Adipocyte (in vitro differentiated cells): ENCODE results near the gene GPR171.

Source experiments
- DNase-seq: peaks from one replicate; pipeline ENCODE4 v3.0.0-alpha.2; 2015; ENCODE audit warnings: low read depth
- H3K27me3 ChIP-seq: replicated peaks from 2 replicates; pipeline ENCODE4 v1.7.0; 2013; ENCODE audit warnings: mild to moderate bottlenecking, low read length, moderate library complexity; ENCODE audit not compliant: control insufficient read depth, insufficient read depth
- H3K36me3 ChIP-seq: 2 replicates; pipeline ENCODE4 v1.7.0; 2013; ENCODE audit warnings: low read length, mild to moderate bottlenecking, moderate library complexity; ENCODE audit not compliant: control insufficient read depth, insufficient read depth, severe bottlenecking
- H3K4me1 ChIP-seq: 2 replicates; pipeline ENCODE4 v1.7.0; 2013; ENCODE audit warnings: mild to moderate bottlenecking, low read length, moderate library complexity; ENCODE audit not compliant: control insufficient read depth, insufficient read depth
- H3K4me3 ChIP-seq: 2 replicates; pipeline ENCODE4 v1.7.0; 2013; ENCODE audit warnings: mild to moderate bottlenecking, low read length, moderate library complexity
- H3K9ac ChIP-seq: 2 replicates; pipeline ENCODE4 v1.7.0; 2013; ENCODE audit warnings: mild to moderate bottlenecking, low read length, moderate library complexity
- H3K9me3 ChIP-seq: 2 replicates; pipeline ENCODE4 v1.7.0; 2013; ENCODE audit warnings: mild to moderate bottlenecking, low read length, moderate library complexity; ENCODE audit not compliant: control insufficient read depth

GPR171 gene

GRCh38 chr3:151227266-151227806, 24.3 kb upstream of the GPR171 start:
- Histone ChIP-seq H3K9ac (peak overlapping the region; percentile 1), H3K4me3 (no peak overlapping the region), H3K4me1 (peaks cover 19% of the 10 kb centered on the region), H3K36me3 (no peaks in the 10 kb centered on the region), H3K27me3 (no peaks in the 10 kb centered on the region), H3K9me3 (no peaks in the 10 kb centered on the region)
- no peak for DNase-seq

GRCh38 chr3:151226825-151227224, 23.8 kb upstream of the GPR171 start:
- Histone ChIP-seq H3K4me3 (no peak overlapping the region), H3K9me3 (no peaks in the 10 kb centered on the region), H3K36me3 (no peaks in the 10 kb centered on the region), H3K27me3 (no peaks in the 10 kb centered on the region), H3K4me1 (peaks cover 19% of the 10 kb centered on the region), H3K9ac (no peak overlapping the region)
- no peak for DNase-seq

- Histone ChIP-seq H3K9ac (no peak overlapping the region), H3K27me3 (no peaks in the 10 kb centered on the region), H3K4me1 (peaks cover 19% of the 10 kb centered on the region), H3K9me3 (no peaks in the 10 kb centered on the region), H3K36me3 (no peaks in the 10 kb centered on the region), H3K4me3 (no peak overlapping the region)
- peak; percentile 66 for DNase-seq
Observed at GRCh38 chr3:151226088-151226563, 23.1 kb upstream of the GPR171 start.

- Histone ChIP-seq H3K9ac (no peak overlapping the region), H3K36me3 (no peaks in the 10 kb centered on the region), H3K4me3 (no peak overlapping the region), H3K4me1 (peaks cover 19% of the 10 kb centered on the region), H3K27me3 (no peaks in the 10 kb centered on the region), H3K9me3 (no peaks in the 10 kb centered on the region)
- no peak for DNase-seq
Observed at GRCh38 chr3:151225040-151225975, 22.3 kb upstream of the GPR171 start.

GRCh38 chr3:151224268-151224866, 21.4 kb upstream of the GPR171 start:
- Histone ChIP-seq H3K4me1 (peaks cover 20% of the 10 kb centered on the region), H3K36me3 (no peaks in the 10 kb centered on the region), H3K9me3 (no peaks in the 10 kb centered on the region), H3K4me3 (no peak overlapping the region), H3K9ac (no peak overlapping the region), H3K27me3 (no peaks in the 10 kb centered on the region)
- no peak for DNase-seq

- H3K4me3 ChIP-seq, result no peak overlapping the region
- no peaks in the 10 kb centered on the region for H3K27me3 ChIP-seq
- no peaks in the 10 kb centered on the region for H3K9me3 ChIP-seq
- peak; percentile 36 for DNase-seq
- peaks cover 43% of the 10 kb centered on the region for H3K4me1 ChIP-seq
- no peaks in the 10 kb centered on the region for H3K36me3 ChIP-seq
- H3K9ac ChIP-seq, result no peak overlapping the region
Observed at GRCh38 chr3:151219056-151219455, 16.0 kb upstream of the GPR171 start.

GRCh38 chr3:151218136-151218535, 15.1 kb upstream of the GPR171 start:
- H3K9me3 ChIP-seq, result no peaks in the 10 kb centered on the region
- peaks cover 45% of the 10 kb centered on the region for H3K4me1 ChIP-seq
- H3K36me3 ChIP-seq, result no peaks in the 10 kb centered on the region
- H3K27me3 ChIP-seq, result no peaks in the 10 kb centered on the region
- no peak for DNase-seq
- no peak overlapping the region for H3K9ac ChIP-seq
- no peak overlapping the region for H3K4me3 ChIP-seq

GRCh38 chr3:151216641-151217607, 13.9 kb upstream of the GPR171 start:
- H3K9me3 ChIP-seq, result no peaks in the 10 kb centered on the region
- peak overlapping the region; percentile 42 for H3K4me3 ChIP-seq
- H3K9ac ChIP-seq, result peak overlapping the region; percentile 11
- H3K27me3 ChIP-seq, result no peaks in the 10 kb centered on the region
- H3K36me3 ChIP-seq, result no peaks in the 10 kb centered on the region
- peaks cover 45% of the 10 kb centered on the region for H3K4me1 ChIP-seq
- DNase-seq, result no peak

- DNase-seq, result no peak
Observed at GRCh38 chr3:151214459-151214858, 11.4 kb upstream of the GPR171 start.

GRCh38 chr3:151213881-151214280, 10.9 kb upstream of the GPR171 start:
- H3K4me3 ChIP-seq, result no peak overlapping the region
- H3K36me3 ChIP-seq, result no peaks in the 10 kb centered on the region
- H3K4me1 ChIP-seq, result peaks cover 49% of the 10 kb centered on the region
- no peaks in the 10 kb centered on the region for H3K27me3 ChIP-seq
- no peaks in the 10 kb centered on the region for H3K9me3 ChIP-seq
- H3K9ac ChIP-seq, result no peak overlapping the region
- no peak for DNase-seq

More at GRCh38 chr3:151214459-151214858, 11.4 kb upstream of the GPR171 start:
- Histone ChIP-seq H3K9me3 (no peaks in the 10 kb centered on the region), H3K27me3 (no peaks in the 10 kb centered on the region), H3K9ac (no peak overlapping the region), H3K36me3 (no peaks in the 10 kb centered on the region), H3K4me1 (peaks cover 54% of the 10 kb centered on the region), H3K4me3 (no peak overlapping the region)
